Liver (tissue), 3 donors: ENCODE results near the gene RBM15B.

ENCODE experiments used
- EGR1 ChIP-seq, 2 donors: IDR thresholded peaks; 2 replicates each; pipeline ENCODE4 v1.6.1; 2016 to 2018; ENCODE audit warnings: antibody characterized with exemption in 2 of 2, low read depth in 2 of 2
- GABPA ChIP-seq, 2 donors: IDR thresholded peaks in 1 of 2; conservative IDR thresholded peaks in 1 of 2; 2 replicates each; pipeline ENCODE4 v1.6.1; 2016; ENCODE audit warnings: antibody characterized with exemption in 2 of 2, mild to moderate bottlenecking in 1 of 2, moderate library complexity in 1 of 2
- RAD21 ChIP-seq, 2 donors: IDR thresholded peaks; 2 replicates each; pipeline ENCODE4 v1.6.1; 2016; ENCODE audit warnings: antibody characterized with exemption in 2 of 2, mild to moderate bottlenecking in 2 of 2
- RXRA ChIP-seq, 2 donors: IDR thresholded peaks; 2 replicates each; pipeline ENCODE4 v1.6.1; 2017 to 2018; ENCODE audit warnings: antibody characterized with exemption in 2 of 2, mild to moderate bottlenecking in 1 of 2
- TAF1 ChIP-seq: conservative IDR thresholded peaks from 2 replicates; pipeline ENCODE4 v1.6.1; 2016; ENCODE audit warnings: antibody characterized with exemption, mild to moderate bottlenecking
- YY1 ChIP-seq: IDR thresholded peaks from 2 replicates; pipeline ENCODE4 v1.6.1; 2016; ENCODE audit warnings: antibody characterized with exemption, mild to moderate bottlenecking
- TF ChIP-seq, protein P1 (sequence below): IDR thresholded peaks from 2 replicates; pipeline ENCODE4 v1.6.1; 2016; ENCODE audit warnings: antibody characterized with exemption
- TF ChIP-seq, protein P2 (sequence below): IDR thresholded peaks from 2 replicates; pipeline ENCODE4 v1.6.1; 2016; ENCODE audit warnings: antibody characterized with exemption
- TF ChIP-seq, protein P3 (sequence below): fragments of 150-350 bp; IDR thresholded peaks from 2 replicates; pipeline ENCODE4 v1.5.1; 2017; ENCODE audit warnings: improper control_type of control experiment, low read depth, low read length; ENCODE audit not compliant: missing input control
- TF ChIP-seq, protein P4 (sequence below): IDR thresholded peaks from 2 replicates; pipeline ENCODE4 v1.6.1; 2016; ENCODE audit warnings: antibody characterized with exemption, mild to moderate bottlenecking
- TF ChIP-seq, protein P5 (sequence below): IDR thresholded peaks from 2 replicates; pipeline ENCODE4 v1.6.1; 2016; ENCODE audit warnings: antibody characterized with exemption
- donor health status: healthy.
- donor health status: healthy.

DNA sequence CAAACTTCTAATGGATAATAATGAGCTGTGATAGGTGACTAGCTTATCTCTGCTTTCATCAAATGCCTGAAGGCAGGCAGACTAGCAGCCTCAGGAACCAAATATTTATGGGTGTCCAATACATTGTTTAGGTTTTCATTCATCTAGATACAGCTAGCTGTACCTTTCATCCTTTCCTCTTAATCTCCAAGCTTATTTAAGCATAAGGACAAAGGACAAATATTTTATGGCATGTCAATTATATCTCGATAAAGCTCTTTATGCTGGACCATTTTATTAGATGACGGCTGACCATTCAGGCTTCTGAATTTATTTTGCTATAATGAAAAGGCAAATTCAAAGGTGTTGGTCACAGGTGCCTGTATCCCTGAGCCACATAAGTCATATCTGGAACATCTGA lies 16.9 kb downstream of the RBM15B start:
- TF ChIP-seq, protein P1, sequence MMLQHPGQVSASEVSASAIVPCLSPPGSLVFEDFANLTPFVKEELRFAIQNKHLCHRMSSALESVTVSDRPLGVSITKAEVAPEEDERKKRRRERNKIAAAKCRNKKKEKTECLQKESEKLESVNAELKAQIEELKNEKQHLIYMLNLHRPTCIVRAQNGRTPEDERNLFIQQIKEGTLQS, result no peak
- TF ChIP-seq, protein P2, sequence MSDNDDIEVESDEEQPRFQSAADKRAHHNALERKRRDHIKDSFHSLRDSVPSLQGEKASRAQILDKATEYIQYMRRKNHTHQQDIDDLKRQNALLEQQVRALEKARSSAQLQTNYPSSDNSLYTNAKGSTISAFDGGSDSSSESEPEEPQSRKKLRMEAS, result no peak
- TF ChIP-seq, protein P3, sequence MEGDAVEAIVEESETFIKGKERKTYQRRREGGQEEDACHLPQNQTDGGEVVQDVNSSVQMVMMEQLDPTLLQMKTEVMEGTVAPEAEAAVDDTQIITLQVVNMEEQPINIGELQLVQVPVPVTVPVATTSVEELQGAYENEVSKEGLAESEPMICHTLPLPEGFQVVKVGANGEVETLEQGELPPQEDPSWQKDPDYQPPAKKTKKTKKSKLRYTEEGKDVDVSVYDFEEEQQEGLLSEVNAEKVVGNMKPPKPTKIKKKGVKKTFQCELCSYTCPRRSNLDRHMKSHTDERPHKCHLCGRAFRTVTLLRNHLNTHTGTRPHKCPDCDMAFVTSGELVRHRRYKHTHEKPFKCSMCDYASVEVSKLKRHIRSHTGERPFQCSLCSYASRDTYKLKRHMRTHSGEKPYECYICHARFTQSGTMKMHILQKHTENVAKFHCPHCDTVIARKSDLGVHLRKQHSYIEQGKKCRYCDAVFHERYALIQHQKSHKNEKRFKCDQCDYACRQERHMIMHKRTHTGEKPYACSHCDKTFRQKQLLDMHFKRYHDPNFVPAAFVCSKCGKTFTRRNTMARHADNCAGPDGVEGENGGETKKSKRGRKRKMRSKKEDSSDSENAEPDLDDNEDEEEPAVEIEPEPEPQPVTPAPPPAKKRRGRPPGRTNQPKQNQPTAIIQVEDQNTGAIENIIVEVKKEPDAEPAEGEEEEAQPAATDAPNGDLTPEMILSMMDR, result no peak
- TF ChIP-seq YY1 (no peak), EGR1 (IDR thresholded peaks at IDR 0.05; ENCODE audit: low read depth in 2 of 2) (no peak), RAD21 (IDR thresholded peaks at IDR 0.05) (no peak), TAF1 (no peak), GABPA (IDR thresholded peaks at IDR 0.05 in 1 of 2, conservative IDR thresholded peaks at IDR 0.05 in 1 of 2) (no peak), RXRA (IDR thresholded peaks at IDR 0.05) (no peak)
- TF ChIP-seq, protein P4, sequence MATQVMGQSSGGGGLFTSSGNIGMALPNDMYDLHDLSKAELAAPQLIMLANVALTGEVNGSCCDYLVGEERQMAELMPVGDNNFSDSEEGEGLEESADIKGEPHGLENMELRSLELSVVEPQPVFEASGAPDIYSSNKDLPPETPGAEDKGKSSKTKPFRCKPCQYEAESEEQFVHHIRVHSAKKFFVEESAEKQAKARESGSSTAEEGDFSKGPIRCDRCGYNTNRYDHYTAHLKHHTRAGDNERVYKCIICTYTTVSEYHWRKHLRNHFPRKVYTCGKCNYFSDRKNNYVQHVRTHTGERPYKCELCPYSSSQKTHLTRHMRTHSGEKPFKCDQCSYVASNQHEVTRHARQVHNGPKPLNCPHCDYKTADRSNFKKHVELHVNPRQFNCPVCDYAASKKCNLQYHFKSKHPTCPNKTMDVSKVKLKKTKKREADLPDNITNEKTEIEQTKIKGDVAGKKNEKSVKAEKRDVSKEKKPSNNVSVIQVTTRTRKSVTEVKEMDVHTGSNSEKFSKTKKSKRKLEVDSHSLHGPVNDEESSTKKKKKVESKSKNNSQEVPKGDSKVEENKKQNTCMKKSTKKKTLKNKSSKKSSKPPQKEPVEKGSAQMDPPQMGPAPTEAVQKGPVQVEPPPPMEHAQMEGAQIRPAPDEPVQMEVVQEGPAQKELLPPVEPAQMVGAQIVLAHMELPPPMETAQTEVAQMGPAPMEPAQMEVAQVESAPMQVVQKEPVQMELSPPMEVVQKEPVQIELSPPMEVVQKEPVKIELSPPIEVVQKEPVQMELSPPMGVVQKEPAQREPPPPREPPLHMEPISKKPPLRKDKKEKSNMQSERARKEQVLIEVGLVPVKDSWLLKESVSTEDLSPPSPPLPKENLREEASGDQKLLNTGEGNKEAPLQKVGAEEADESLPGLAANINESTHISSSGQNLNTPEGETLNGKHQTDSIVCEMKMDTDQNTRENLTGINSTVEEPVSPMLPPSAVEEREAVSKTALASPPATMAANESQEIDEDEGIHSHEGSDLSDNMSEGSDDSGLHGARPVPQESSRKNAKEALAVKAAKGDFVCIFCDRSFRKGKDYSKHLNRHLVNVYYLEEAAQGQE, result no peak
- TF ChIP-seq, protein P5, sequence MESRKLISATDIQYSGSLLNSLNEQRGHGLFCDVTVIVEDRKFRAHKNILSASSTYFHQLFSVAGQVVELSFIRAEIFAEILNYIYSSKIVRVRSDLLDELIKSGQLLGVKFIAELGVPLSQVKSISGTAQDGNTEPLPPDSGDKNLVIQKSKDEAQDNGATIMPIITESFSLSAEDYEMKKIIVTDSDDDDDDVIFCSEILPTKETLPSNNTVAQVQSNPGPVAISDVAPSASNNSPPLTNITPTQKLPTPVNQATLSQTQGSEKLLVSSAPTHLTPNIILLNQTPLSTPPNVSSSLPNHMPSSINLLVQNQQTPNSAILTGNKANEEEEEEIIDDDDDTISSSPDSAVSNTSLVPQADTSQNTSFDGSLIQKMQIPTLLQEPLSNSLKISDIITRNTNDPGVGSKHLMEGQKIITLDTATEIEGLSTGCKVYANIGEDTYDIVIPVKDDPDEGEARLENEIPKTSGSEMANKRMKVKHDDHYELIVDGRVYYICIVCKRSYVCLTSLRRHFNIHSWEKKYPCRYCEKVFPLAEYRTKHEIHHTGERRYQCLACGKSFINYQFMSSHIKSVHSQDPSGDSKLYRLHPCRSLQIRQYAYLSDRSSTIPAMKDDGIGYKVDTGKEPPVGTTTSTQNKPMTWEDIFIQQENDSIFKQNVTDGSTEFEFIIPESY, result no peak
